Parathyroid adenoma (tissue), 2 donors: ENCODE results near the gene MUC2.

Source experiments
- H2AFZ ChIP-seq: fragments of 300-600 bp; sonication (generic); one replicate; pipeline ENCODE4 v1.7.0; 2017; ENCODE audit warnings: antibody characterized with exemption, mild to moderate bottlenecking
- H3K27ac ChIP-seq: fragments of 300-600 bp; sonication (generic); one replicate; pipeline ENCODE4 v1.7.0; 2017
- H3K27me3 ChIP-seq: fragments of 300-600 bp; sonication (generic); one replicate; pipeline ENCODE4 v1.7.0; 2017; ENCODE audit warnings: low read length; ENCODE audit not compliant: control insufficient read depth, insufficient read depth
- H3K36me3 ChIP-seq: fragments of 300-600 bp; sonication (generic); one replicate; pipeline ENCODE4 v1.7.0; 2017; ENCODE audit warnings: low read length; ENCODE audit not compliant: control insufficient read depth, insufficient read depth
- H3K4me1 ChIP-seq: fragments of 300-600 bp; sonication (generic); one replicate; pipeline ENCODE4 v1.7.0; 2017; ENCODE audit warnings: control low read depth
- H3K4me2 ChIP-seq: fragments of 300-600 bp; sonication (generic); one replicate; pipeline ENCODE4 v1.7.0; 2017; ENCODE audit warnings: low read length
- H3K4me3 ChIP-seq: fragments of 300-600 bp; sonication (generic); one replicate; pipeline ENCODE4 v1.7.0; 2017; ENCODE audit warnings: low read depth, low read length
- H3K79me2 ChIP-seq: fragments of 300-600 bp; sonication (generic); one replicate; pipeline ENCODE4 v1.7.0; 2017; ENCODE audit warnings: control low read depth
- H3K9ac ChIP-seq: fragments of 300-600 bp; sonication (generic); one replicate; pipeline ENCODE4 v1.7.0; 2017; ENCODE audit warnings: mild to moderate bottlenecking
- H3K9me3 ChIP-seq: fragments of 300-600 bp; sonication (generic); one replicate; pipeline ENCODE4 v1.7.0; 2017; ENCODE audit warnings: low read length; ENCODE audit not compliant: control insufficient read depth
- TF ChIP-seq, protein P1 (sequence below): fragments of 300-600 bp; sonication (generic); IDR thresholded peaks from one replicate; pipeline ENCODE4 v1.7.0; 2017; ENCODE audit warnings: antibody characterized with exemption, mild to moderate bottlenecking
- donor health status: primary hyperparathyroidism.

The MUC2 gene

DNA sequence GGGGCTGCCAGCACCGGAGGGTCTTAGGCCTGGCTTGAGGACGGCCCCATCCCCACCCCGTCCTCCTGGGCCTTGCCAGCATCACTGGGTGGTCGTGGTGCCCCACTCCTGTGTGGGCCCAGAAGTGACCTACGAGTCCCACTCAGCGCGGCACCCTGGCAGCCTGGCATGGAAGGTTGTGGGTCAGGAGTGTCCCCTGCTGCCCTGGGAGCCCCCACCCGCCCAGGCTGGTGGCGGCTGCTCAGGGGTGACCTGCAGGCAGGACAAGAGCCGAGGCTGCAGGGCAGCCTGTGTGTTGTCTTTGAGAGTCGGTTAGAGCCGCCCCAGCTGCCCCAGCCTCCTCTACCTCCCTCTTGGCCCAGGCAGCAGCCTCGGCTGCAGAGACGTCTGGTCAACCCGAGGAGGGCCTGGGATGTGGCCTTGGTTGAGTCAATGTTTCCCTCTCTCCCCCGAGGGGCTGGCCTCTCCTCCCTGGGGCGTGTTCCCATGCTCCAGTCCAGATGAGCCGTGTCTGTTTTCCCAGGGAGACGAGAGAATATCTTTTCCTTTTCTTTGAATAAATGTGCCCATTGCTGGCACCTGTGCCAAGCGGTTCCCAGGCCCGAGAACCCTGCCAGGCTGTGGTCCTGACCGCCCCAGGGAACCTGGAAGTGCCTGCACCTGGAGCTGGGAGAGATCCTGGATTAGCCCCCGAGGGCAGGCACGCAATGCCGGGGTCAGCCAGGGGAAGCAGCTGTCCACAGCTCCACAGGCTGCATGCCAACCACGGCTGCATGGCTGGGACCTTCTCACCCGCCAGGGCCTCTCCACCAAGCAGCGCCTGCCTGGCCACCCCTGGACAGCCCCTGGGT, 47.4 kb downstream of the MUC2 start:
- Histone ChIP-seq H3K27ac (no peak overlapping the region), H3K9ac (no peak overlapping the region), H3K4me3 (no peak overlapping the region), H3K4me2 (no peak overlapping the region), H2AFZ (no peak overlapping the region), H3K9me3 (no peaks in the 10 kb centered on the region), H3K4me1 (no peaks in the 10 kb centered on the region), H3K36me3 (no peaks in the 10 kb centered on the region), H3K27me3 (no peaks in the 10 kb centered on the region), H3K79me2 (no peaks in the 10 kb centered on the region)
- TF ChIP-seq, protein P1, sequence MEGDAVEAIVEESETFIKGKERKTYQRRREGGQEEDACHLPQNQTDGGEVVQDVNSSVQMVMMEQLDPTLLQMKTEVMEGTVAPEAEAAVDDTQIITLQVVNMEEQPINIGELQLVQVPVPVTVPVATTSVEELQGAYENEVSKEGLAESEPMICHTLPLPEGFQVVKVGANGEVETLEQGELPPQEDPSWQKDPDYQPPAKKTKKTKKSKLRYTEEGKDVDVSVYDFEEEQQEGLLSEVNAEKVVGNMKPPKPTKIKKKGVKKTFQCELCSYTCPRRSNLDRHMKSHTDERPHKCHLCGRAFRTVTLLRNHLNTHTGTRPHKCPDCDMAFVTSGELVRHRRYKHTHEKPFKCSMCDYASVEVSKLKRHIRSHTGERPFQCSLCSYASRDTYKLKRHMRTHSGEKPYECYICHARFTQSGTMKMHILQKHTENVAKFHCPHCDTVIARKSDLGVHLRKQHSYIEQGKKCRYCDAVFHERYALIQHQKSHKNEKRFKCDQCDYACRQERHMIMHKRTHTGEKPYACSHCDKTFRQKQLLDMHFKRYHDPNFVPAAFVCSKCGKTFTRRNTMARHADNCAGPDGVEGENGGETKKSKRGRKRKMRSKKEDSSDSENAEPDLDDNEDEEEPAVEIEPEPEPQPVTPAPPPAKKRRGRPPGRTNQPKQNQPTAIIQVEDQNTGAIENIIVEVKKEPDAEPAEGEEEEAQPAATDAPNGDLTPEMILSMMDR, result no peak

DNA sequence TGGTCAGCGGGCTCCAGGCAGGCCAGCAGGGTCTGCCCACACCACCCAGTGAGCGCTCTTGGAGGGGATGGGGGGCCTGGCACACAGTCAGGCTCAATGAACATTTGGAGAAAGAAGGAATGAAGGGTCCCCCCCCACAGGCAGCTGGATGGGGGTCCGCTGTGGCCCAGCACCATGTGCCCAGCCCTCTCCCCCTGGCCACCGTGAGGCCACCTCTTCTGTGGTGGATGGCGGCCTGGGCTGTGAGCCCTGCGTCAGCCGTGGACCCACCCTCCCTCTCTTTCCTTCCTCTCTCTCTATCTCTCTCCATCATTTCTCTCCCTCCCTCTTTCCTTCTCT, 48.0 kb downstream of the MUC2 start:
- Histone ChIP-seq H2AFZ (no peak overlapping the region), H3K4me2 (no peak overlapping the region), H3K4me3 (no peak overlapping the region), H3K79me2 (no peaks in the 10 kb centered on the region), H3K4me1 (no peaks in the 10 kb centered on the region), H3K36me3 (no peaks in the 10 kb centered on the region), H3K27me3 (no peaks in the 10 kb centered on the region), H3K27ac (no peak overlapping the region), H3K9ac (no peak overlapping the region), H3K9me3 (no peaks in the 10 kb centered on the region)
- TF ChIP-seq, protein P1, result no peak

DNA sequence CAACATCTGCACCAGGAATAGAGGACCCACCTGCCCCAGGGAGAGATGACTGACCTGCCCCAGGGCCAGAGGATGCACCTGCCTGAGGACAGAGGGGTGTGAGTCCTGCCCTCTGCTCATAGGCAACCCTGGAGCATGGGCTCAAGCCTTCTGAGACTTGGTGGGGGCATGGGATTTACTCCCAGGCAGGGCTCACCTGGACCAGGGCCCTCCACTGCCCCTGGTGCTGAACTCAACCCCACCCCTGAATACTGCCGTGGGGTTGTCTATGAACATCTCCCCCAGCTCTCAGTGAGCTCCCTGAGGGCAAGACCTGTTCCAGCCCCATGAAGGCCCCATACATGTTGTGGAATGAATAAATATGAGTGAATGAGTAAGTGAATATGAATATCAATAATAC, 49.3 kb downstream of the MUC2 start:
- H3K27ac ChIP-seq, result no peak overlapping the region
- no peaks in the 10 kb centered on the region for H3K79me2 ChIP-seq
- TF ChIP-seq, protein P1, result no peak
- H3K36me3 ChIP-seq, result no peaks in the 10 kb centered on the region
- no peaks in the 10 kb centered on the region for H3K4me1 ChIP-seq
- H2AFZ ChIP-seq, result no peak overlapping the region
- H3K9me3 ChIP-seq, result no peaks in the 10 kb centered on the region
- no peak overlapping the region for H3K4me3 ChIP-seq
- H3K4me2 ChIP-seq, result no peak overlapping the region
- no peaks in the 10 kb centered on the region for H3K27me3 ChIP-seq
- no peak overlapping the region for H3K9ac ChIP-seq
